Right lobe of liver (tissue), 6 donors: Measurements from ENCODE around the gene ARHGAP4. TPM values are rescaled to one million over a fixed set of nuclear protein-coding genes. Genes with fewer than 3 reads are reported as not detected.

ENCODE experiments used
- ATAC-seq, 4 donors: fragments of 200-7000 bp; cut with Tn5 transposase; one replicate each; pipeline ENCODE4 v1.9.1; 2020; ENCODE audit warnings: mild to moderate bottlenecking in 4 of 4, moderate library complexity in 4 of 4
- DNase-seq, 3 donors: peaks; one replicate each; pipeline ENCODE4 v3.0.0-alpha.2; 2020
- H3K27ac ChIP-seq, 3 donors: fragments of 200-600 bp; one replicate each; pipeline ENCODE4 v1.8.0; 2022
- H3K27me3 ChIP-seq, 2 donors: fragments of 200-600 bp; one replicate each; pipeline ENCODE4 v1.8.0; 2022
- H3K36me3 ChIP-seq, 4 donors: fragments of 200-600 bp; sonication (generic) in 1 of 4; one replicate each; pipeline versions ENCODE4 v1.5.1 to v1.8.0; 2017 to 2022; ENCODE audit warnings: control low read depth in 1 of 4
- H3K4me1 ChIP-seq, 4 donors: fragments of 200-600 bp; sonication (generic) in 1 of 4; one replicate each; pipeline versions ENCODE4 v1.5.1 to v1.8.0; 2017 to 2022; ENCODE audit warnings: control low read depth in 1 of 4
- H3K4me3 ChIP-seq, 3 donors: fragments of 200-600 bp; one replicate each; pipeline ENCODE4 v1.8.0; 2022
- H3K9me3 ChIP-seq, 4 donors: fragments of 200-600 bp; sonication (generic) in 1 of 4; one replicate each; pipeline versions ENCODE4 v1.5.1 to v1.8.0; 2017 to 2022; ENCODE audit warnings: control low read depth in 1 of 4
- CTCF ChIP-seq, 4 donors: fragments of 200-600 bp in 3 of 4; fragments of 450-650 bp in 1 of 4; IDR thresholded peaks; one replicate each; pipeline versions ENCODE4 v1.5.1 to v1.8.0; 2016 to 2022; ENCODE audit warnings: antibody characterized with exemption in 4 of 4, mild to moderate bottlenecking in 2 of 4
- POLR2A ChIP-seq: fragments of 450-650 bp; IDR thresholded peaks from one replicate; pipeline ENCODE4 v1.6.1; 2017; ENCODE audit warnings: antibody characterized with exemption, mild to moderate bottlenecking
- WGBS: methylation state at CpG from one replicate; pipeline ENCODE4 v1.1.6; 2018; ENCODE audit warnings: low coverage, low lambda C conversion rate; ENCODE audit not compliant: insufficient coverage; ENCODE audit errors: missing lambda C conversion rate; 5-methylcytosine and 5-hydroxymethylcytosine counted together
- intact Hi-C, 2 donors: fragments of 100-400 bp; cut with DNase I; formaldehyde crosslinking; loops; one replicate each; pipeline versions ENCODE4 v1.11.2 to v1.14.1; 2022
- total RNA-seq, 6 experiments: library from RNA; depleted of rRNA in 2 of 6; stranded (reverse); fragments of >200 nt in 2 of 6; fragmentation: NEBNext Ultra II Directional in 3 of 6; extraction: Animal tissue kit (Norgen Biotek cat#: 25700) in 3 of 6; gene quantifications; one replicate each; pipeline versions ENCODE4 v1.1.0 to v1.2.4, GENCODE V29; 2016 to 2023
- donor health status: DM: no; HTN: yes; CAD: no.
- donor health status: DM: no; HTN: no; CAD: no.
- donor health status: DM: no; HTN: no; CAD: no.
- donor health status: DM: no; HTN: yes; CAD: no.
- donor health status: DM: no; HTN: yes; CAD: no.

Gene ARHGAP4
- total RNA-seq, 6 experiments from 2014 or later, result 5.5 to 11.9 (median 8.7) TPM

DNA sequence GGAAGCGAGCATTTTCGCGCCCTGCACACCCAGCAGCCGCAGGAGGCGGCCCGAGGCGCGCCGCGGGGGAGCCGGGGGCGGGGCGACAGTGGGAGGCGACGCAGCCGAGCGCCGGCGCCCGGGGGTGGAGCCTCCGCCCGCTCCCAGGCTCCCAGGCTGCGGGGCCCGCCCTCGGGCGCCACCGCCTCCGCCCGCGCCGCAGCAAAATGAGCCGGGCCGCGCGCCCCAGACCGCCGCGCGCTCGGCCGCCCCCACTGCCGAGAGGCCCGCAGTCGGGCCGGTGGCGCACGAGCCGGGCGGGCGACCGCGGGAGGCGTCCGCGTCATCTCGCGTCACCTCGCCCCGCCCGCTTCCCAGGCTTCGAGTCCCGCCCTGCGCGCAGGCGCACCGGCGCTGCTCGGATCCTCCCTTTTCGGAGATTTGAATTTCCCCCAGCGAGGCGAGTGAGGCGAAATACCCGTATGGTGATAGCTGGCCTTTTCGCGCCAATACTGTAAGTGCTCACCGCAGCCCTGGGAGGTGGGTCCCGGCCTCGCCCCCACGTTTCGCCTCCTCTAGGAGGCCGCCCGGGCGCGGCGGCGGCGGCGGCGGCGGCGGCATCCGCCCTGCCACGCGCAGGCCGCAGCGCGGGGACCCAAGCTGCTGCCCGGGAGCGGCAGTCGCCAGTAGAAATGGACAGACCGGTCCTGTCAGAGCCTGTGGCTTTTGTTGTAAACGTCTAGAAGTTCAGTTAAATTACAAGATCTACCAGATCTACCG is 46.5 kb upstream of the ARHGAP4 start, which contains the start of gene TMEM187:
TMEM187 (plus strand) TSS at position 387 of the 759 bp plus-strand sequence. CDS start 9,309 bp downstream, outside the sequence.
- intact Hi-C loops, result no loop called here
- H3K4me1 ChIP-seq, result peaks cover 0 to 46% (median 2%) of the 10 kb centered on the region in 4 donors
- WGBS, result 10% methylated on average over 4 of the region's 103 CpGs

DNA sequence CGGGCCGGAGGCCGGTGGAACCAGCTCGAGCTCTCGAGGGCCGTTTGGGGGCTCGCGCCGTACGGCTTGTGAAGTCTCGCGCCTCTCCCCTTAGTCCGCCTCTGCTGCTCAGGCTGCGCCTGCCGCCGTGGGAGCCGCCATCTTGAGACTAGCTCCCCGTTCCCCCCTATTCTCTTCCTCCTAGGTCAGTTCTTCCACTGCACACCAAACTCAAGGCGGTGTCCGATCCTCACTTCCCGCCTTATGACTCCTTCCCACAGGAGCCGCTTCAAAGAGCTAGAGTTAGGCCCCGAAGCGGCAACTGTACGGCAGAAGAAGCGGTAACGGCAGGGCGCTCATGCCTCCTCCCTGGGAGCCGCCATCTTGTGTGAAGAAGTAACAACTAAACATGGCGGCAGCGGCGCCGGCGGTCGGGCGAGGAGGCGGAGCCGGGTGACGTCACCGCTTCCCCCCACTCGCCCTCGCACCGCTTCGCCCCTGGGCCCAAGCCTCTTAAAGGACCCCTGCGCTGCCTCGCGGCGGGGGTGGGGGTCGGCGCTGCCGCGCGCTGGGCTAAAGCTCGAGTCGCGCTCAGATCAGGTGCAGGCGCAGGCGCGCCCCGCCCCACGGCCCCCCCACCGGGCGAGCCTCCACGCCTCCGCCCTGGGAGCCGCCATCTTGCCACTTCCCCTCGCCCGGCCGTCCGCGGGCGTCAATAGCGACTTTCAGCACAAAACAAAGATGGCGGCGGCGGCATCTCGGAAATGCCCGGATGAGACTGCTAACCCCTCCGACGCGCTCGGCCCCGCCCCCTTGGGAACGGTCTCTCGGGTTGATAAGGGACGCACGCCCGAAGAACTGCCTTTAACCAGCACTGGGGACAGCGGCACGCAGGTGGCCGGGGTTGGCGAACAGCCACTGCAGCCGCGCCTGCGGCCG is 45.6 kb upstream of the ARHGAP4 start, which contains the start of gene HCFC1:
HCFC1 (minus strand) TSS at position 369 of the 918 bp plus-strand sequence. CDS start 978 bp downstream, outside the sequence.
- peak; percentile 56 to 71 (median 69) for ATAC-seq
- H3K27me3 ChIP-seq, result no peaks in the 10 kb centered on the region
- DNase-seq, result peak; percentile 90 to 96 (median 95)
- H3K4me3 ChIP-seq, result peak within 1 kb of the TSS; percentile 55 to 95 (median 77)
- no peak for TF ChIP-seq CTCF (IDR thresholded peaks at IDR 0.05)
- TF ChIP-seq POLR2A, result peak; percentile 59
- no peaks in the 10 kb centered on the region for H3K36me3 ChIP-seq
- intact Hi-C loops, result no loop called here
- H3K9me3 ChIP-seq, result no peaks in the 10 kb centered on the region
- peaks cover 0 to 55% (median 2%) of the 10 kb centered on the region in 4 donors for H3K4me1 ChIP-seq
- peak within 1 kb of the TSS; percentile 98 to 99 (median 98) for H3K27ac ChIP-seq
- 10% methylated on average over 43 of the region's 96 CpGs for WGBS

More for the DNA sequence above, 46.5 kb upstream of the ARHGAP4 start, which contains the start of gene TMEM187:
- H3K27me3 ChIP-seq, result no peaks in the 10 kb centered on the region
- TF ChIP-seq CTCF (IDR thresholded peaks at IDR 0.05) (no peak), POLR2A (peak; percentile 69)
- H3K36me3 ChIP-seq, result no peaks in the 10 kb centered on the region
- no peaks in the 10 kb centered on the region for H3K9me3 ChIP-seq
- peak within 1 kb of the TSS; percentile 55 to 95 (median 77) for H3K4me3 ChIP-seq
- DNase-seq, result peak; percentile 88 to 93 (median 93)
- peak; percentile 46 to 67 (median 63) for ATAC-seq
- peak within 1 kb of the TSS; percentile 98 to 99 (median 98) for H3K27ac ChIP-seq

DNA sequence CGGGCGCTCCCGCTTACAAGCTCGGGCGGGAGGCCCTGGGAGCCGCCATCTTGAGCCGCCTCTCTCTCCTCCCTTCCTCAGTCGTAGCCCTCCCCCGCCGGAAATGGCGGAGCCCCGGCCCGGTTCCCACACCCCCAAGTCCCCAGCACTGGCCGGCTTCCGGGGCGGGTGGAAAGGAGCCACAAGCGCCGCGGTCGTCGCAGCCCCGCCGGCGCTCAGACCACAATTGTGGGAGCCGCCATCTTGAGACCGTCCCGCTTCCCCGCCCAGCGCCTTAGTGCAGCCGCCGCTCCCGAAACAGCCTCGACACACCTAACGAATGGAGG is 45.0 kb upstream of the ARHGAP4 start:
- peak; percentile 67 to 78 (median 70) for ATAC-seq
- no peak for TF ChIP-seq CTCF (IDR thresholded peaks at IDR 0.05)
- TF ChIP-seq POLR2A, result peak; percentile 54
- Histone ChIP-seq H3K4me1 (peaks cover 0 to 61% (median 2%) of the 10 kb centered on the region in 4 donors), H3K36me3 (no peaks in the 10 kb centered on the region), H3K27me3 (no peaks in the 10 kb centered on the region), H3K4me3 (peak overlapping the region; percentile 55 to 95 (median 77)), H3K27ac (peak overlapping the region; percentile 98 to 99 (median 98)), H3K9me3 (no peaks in the 10 kb centered on the region)
- 6% methylated on average over 23 of the region's 34 CpGs for WGBS
- DNase-seq, result peak; percentile 89 to 97 (median 96)
- intact Hi-C loops, result no loop called here

- H3K9me3 ChIP-seq, result no peaks in the 10 kb centered on the region
- 15% methylated on average over 23 of the region's 49 CpGs for WGBS
- no peak for DNase-seq
Observed at GRCh38 chrX:153970357-153971123, 44.5 kb upstream of the ARHGAP4 start.

More at GRCh38 chrX:153970357-153971123, 44.5 kb upstream of the ARHGAP4 start:
- no peaks in the 10 kb centered on the region for H3K36me3 ChIP-seq
- ATAC-seq, result peak; percentile 4 to 29 (median 14)
- H3K27me3 ChIP-seq, result no peaks in the 10 kb centered on the region
- peak overlapping the region; percentile 98 to 99 (median 98) for H3K27ac ChIP-seq
- intact Hi-C loops, result no loop called here
- TF ChIP-seq CTCF (IDR thresholded peaks at IDR 0.05) (no peak), POLR2A (no peak)
- H3K4me1 ChIP-seq, result peaks cover 0 to 64% (median 2%) of the 10 kb centered on the region in 4 donors
- peak overlapping the region; percentile 55 to 95 (median 77) for H3K4me3 ChIP-seq
